M059J (cell line): ENCODE results near the gene EXD3. TPM values are rescaled to one million over a fixed set of nuclear protein-coding genes. Genes with fewer than 3 reads are reported as not detected.
A peak's percentile ranks its signal among the peaks of the same experiment; 100 is the strongest.

Experiments
- DNase-seq: peaks from one replicate; pipeline ENCODE4 v3.0.0-alpha.2; 2012; ENCODE audit warnings: low read depth
- total RNA-seq: library from RNA; depleted of rRNA; stranded (reverse); fragments of >200 nt; shearing (Covaris generic); gene quantifications from 2 replicates; pipeline ENCODE4 v1.2.3, GENCODE V29; 2014

Gene EXD3
- total RNA-seq, 1 experiment from 2014 or later: 2.7 TPM

DNA sequence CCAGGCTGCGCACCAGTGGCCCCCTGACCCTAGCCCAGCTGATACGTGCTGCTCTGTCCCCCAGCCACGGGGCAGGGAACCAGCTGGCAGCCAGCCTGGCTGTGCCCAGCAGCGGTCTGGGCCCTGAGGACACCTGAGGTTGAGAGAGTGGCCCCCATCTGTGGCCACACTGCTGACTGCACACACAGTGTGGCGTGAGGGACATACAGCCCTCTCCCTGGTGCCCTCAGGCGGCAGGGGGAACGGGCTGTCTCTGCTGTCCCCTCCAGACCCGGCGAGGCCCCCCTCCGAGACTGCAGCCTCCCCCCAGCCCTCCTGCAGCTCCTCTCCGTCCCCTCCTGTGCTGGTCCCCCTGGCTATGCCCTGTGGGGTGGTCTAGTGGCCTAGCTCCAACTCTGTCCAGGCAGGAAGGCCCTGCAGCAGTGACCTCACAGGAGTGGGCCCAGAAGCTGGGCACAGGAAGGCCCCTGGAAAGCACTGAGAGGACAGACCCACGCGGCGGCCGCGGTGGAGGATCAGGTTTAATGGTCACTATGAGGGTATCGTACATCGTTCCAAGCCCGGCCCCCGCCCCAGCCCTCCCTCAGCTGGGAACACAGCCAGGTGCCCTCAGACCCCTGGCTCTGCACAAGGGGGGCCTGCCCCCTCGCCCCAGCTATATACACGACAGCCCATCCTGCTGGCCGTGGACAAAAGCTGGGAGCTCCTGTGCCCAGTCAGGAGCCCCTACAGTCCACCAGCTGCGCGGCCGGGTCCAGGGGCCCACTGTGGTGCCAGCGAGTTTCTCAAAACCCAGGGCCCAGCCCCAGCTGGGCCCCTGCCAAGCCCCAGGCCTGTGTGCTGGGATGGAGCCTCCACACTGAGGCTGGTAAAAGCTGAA is 25.0 kb upstream of the EXD3 start:
- DNase-seq: no peak

DNA sequence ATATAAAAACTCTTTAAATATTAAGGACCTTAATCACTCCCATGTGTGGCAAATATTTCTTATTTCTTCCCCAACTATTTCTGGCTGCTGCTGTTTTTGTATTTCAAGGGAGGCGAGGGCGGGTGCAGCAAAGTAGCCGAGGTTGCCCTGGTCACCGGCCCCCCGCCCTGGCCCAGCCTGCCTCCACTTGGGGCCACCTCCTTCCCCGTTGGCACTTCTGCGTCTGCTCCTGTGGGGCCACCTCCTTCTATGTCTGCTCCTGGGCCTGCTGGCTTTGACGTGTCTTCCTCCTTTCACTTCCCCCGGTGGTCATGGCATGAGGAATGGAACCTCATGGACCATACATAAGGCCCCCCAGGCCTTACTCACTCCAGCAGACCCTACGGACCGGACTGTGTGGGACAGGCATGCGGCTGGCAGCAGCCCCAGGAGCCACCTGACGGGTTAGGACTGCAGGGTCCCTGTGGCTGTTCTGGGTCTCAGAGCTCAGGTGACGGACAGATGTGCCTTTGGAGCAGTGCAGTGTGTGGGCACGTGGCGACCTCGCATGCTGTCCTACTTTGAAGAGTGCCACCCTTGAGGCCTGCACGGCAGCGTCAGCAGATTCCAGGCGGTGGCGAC is 24.0 kb upstream of the EXD3 start:
- DNase-seq: no peak

DNA sequence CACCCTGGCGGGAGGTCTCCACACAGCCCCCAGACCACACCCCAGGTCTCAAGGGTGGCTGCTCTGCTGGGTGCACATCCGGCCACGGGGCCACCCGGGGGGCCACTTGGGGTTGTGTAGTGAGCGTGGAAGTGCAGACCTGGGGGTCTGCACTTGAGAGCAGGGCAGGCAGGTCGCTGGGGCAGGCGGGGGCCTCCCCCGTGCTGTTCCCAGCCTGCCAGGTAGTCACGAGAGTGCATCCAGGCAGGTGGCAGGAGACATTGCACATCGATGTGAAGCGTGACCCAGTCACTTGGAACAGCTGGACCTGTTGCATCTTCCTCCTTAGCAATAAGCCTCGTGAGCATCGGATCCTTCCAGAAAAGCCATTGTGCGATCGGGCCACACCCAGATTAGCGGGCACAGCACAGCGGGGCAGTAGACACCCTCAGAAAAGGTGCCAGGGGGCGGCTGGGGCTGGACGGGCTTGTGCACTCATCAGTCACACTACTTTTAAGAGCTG is 23.0 kb upstream of the EXD3 start:
- DNase-seq: no peak

DNA sequence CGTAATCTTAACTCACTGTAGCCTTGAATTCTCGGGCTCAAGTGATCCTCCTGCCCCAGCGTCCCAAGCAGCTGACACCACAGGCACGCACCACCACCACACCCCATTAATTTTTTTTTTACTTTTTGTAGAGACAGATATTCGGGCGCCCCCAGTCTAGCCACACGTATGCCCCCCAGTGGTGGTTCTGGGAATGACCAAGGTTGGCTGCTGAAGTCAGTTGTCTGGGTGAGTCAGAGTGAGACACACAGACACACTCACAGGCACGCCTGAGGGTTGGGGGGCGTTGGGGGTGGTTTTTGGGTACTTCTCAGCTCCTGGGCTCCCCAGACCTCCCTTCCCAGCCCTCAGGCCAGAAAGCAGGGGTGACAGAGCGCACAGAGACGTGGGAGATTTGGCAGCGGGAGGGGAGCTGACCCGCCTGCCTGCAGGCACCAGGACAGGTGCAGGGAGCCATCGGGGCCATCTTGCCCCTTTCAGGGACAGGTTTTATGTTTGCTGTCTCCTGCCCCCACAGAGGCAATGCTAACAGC is 22.4 kb upstream of the EXD3 start:
- peak; percentile 82 for DNase-seq

DNA sequence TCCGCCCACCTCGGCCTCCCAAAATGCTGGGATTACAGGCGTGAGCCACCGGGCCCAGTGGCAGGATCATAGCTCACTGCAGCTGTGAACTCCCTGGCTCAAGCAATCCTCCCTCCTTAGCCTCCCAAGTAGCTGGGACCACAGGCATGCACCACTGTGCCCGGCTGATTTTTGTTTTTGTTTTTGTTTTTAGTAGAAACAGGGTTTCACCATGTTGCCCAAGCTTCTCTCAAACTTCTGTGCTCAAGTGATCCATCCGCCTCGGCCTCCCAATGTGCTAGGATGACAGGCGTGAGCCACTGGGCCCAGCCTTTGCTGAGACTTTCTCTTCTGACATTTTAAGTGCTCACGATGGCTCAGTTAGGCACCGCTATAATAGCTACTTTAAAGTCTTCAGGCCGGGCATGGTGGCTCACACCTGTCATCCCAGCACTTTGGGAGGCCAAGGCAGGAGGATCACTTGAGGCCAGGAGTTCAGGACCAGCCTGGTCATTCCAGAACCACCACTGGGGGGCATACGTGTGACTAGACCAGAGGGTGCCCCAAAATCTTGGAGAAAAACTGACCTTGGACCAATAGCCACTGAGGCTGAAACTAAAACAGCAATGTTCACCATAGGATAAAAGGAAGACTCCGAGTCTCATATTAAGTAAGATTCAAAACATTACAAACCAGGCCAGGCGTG is 21.3 kb upstream of the EXD3 start:
- no peak for DNase-seq

DNA sequence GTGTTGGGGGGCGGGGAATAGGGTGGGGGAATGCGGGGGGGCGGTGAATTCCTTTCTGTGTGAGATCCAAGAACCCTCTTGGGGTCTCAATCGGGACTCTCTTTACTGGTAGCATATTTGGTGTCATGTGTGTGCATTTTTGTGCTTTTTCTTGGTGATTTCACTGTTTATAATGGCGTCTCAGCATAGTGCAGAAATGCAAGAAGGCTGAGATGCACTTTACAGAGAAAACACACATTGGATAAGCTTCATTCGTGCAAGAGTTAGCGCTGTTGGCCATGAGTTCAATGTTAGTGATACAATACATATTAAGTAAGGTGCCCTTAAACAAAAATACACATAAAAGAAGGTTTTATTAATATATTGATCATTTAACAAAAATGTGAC is 19.0 kb upstream of the EXD3 start:
- no peak for DNase-seq

DNA sequence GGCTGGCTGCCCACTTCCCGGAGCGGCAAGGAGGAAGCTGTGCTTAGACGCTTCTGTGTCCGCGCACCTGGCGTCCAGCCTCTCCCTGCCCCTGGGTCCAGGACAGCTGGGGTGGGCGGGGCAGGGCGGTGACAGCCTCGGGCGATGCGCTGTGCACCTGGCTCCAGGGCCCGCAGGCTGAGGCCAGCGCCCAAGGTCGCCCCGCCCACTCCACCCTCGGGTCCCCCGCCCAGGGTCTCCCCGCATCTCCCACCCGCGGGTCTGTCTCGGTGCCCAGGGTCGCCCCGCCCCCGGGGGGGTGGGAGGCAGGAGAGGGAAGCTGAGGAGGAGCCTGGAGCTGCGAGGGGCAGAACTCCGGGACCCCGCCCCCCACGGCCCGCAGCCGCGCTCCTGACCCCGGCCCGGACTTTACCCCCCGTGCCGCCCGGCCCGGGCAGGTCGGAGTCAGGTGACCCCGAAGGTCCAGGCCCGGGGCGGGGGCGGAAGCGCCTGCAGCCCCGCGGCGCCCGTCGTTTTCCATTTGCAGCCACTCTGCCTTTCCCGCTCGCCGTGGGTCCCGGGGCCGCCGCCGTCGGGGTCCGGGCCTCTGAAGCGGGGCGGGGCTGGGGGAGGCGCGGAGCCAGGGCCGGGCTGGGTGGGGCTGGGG is 18.4 kb upstream of the EXD3 start, which contains the start of gene ENTPD8:
ENTPD8 (minus strand) TSS at position 69 of the 646 bp plus-strand sequence. CDS start 3,072 bp downstream, outside the sequence.
- DNase-seq: peak; percentile 40

DNA sequence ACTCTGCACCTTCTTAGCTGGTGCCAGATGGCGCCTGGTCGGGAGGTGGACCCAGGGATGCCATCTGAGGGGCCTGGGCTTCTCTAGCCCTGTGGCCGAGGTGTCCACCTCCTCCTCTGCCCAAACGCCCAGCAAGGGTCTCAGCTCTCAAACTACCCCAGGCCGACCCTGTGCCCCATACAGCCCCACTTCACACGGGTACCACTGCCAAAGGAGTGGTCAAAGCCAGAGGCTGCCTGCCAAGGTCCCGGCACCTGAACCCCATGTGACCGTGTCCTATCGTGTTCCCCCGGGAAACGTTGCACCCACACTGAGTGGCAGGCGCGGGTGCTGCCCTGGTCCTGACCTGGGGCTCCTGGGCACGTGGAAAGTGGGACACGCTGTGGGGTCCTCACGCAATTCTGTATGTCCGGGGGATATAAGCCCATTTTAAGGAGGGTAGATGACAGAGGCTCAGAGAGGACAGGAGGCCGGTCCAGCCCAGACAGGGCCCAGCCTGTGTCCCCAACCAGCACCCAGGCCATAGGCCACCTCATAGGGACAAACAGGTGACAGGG is 16.3 kb upstream of the EXD3 start:
- no peak for DNase-seq

DNA sequence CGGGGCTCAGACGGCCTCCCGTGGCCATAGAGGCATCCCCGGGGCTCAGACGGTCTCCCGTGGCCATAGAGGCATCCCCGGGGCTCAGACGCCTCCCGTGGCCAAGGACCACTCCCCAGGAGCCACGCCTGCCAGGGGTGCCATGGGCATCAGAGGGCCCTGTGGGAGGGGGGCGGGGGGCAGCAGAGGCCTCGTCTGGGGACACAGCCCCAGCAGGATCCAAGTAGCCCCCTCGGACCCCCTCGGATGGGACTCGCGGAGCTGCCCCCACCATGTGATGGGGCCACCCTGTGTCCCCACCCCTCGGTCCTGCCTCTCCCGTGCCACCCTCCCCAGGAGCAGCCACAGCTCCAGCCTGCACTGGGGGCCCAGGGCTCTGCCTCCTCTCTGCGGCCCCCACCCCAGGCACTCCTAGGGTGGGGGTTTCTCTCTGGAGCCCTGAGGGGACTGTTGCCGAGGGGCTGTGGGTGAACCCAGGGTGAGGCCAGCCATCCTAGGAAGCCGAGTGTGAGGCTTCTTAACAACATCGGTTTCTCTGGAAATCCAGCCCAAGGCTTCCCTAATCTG is 15.7 kb upstream of the EXD3 start:
- no peak for DNase-seq

DNA sequence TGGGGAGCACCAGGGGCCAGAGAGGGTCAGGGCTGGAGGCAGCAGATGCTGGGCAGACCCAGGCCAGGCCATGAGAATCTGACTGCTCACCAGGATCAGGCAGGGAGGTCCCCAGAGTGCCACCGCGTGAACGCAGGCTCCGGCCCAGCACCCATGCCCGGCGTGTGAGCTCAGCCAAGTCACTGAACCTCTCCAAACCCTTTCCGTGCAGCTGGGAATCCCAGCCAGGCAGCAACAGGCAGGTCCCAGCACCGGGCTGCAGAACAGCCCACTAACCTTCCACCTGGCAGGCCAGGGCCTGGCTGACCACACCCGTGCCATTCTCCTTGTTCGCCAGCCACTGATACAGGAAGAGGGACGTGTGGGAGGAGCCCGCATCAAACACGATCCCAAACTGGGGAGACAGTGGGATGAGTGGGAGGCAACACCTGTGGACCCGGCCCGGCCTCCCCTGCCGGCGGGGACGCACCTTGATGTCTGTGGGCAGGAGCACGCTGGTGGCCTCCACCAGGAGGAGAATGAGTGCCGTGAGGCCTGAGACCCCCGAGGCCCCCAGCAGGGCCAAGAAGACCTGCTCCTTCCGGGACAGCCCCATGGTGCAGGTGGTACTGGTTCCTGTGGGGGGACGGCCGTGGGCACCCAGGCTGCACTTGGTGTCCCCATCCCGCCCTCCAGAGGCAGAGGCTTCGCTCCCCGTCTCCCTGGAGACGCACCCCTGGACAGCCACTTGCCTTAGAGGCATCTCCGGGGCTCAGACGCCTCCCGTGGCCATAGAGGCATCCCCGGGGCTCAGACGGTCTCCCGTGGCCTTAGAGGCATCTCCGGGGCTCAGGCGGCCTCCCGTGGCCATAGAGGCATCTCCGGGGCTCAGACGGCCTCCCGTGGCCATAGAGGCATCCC is 15.0 kb upstream of the EXD3 start:
- no peak for DNase-seq

DNA sequence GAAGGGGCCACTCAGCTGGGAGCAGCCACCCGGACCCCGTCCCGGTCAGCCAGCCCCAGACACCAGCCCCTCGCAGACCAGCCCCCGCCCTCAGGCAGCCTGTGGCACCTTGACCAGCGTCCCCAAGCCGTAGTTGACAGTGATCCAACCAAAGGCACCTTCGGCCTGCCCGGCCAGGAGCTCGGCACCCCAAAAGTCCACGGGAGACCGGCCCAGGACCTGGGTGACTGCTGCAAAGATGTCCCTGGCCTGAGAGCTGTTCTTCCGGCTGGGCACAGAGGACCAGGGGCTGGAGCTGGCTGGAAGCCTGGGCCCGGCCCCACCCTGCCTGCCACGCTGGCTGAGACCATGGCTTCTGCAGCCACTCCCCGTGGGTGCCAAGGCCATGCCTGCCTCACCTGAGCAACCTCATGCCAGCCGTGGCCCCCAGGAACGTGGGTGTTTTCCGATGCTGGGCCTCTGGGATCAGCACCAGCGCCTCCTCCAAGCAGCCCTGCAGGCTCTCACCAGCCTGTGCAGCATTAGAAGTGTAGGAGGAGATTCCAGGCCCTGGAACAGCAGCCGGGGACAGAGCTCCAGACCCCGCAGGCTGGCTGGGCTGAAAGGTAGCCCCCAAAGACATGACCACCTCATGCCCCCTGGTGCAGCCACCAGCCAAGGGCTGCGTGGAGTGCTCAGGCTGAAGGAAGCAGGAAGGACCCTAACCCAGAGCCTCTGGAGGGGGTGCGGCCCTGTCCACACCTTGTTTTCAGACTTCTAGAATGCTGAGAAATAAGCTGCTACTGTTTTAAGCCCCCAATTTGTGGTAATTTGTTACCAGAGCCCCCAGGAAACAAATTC is 14.0 kb upstream of the EXD3 start:
- DNase-seq: no peak

DNA sequence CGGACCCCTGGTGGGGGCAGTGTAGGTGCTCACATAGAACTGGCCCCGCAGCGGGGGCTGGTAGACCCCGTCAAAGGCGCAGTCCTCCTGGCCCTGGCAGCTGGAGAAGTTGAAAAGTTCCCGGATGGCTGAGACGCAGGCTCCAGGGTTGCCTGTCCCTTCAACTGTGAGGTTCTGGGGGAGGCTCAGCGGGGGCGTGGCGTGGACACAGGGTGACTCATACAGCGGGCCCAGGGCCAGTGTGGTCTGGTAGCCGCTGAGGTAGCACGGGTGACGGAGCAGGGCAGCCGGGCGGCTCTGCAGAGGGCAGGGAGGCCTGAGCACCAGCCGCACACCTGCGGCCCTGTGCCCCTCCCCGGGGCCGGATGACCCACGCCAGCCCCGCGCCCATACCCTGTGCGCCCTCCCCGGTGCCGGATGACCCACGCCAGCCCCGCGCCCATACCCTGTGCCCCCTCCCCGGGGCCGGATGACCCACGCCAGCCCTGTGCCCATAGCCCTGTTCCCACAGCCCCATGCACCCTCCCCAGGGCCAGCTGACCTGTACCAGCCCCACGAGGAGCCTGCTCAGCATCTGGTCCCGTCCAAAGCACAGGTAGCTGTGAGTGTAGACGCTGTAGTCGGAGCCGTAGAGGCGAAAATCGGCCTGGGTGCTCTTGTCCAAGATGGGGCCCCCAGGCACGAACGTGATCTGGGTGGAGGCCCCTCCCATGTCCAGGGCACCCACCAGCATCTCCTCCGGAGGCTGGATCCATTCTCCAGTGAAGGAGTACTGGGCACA is 13.2 kb upstream of the EXD3 start:
- DNase-seq: peak; percentile 94

DNA sequence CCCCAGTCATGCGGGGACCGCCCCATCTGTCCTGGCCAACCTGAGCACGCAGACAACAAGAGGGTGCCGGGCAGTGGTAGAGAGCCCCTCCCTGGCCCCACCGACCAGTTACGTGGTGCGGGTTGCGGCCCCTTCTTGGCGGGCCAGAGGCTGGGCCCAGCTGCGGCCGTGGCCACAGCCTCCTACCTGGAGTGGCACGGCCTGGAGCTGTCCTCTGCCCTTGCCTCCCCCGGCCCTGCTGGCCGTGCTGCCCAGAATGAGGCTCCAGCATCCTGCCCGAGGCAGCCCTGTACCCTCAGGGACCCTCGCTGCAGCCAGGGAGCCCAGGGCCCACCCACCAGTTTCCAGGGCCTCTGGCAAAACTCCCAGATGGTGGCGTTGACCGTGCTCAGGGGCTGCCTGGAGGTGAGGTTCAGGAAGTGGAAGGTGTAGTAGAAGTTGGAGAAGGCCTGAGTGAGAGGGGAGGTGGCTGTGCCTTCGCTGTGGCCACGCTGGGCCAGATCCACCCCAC is 12.5 kb upstream of the EXD3 start:
- DNase-seq: no peak

DNA sequence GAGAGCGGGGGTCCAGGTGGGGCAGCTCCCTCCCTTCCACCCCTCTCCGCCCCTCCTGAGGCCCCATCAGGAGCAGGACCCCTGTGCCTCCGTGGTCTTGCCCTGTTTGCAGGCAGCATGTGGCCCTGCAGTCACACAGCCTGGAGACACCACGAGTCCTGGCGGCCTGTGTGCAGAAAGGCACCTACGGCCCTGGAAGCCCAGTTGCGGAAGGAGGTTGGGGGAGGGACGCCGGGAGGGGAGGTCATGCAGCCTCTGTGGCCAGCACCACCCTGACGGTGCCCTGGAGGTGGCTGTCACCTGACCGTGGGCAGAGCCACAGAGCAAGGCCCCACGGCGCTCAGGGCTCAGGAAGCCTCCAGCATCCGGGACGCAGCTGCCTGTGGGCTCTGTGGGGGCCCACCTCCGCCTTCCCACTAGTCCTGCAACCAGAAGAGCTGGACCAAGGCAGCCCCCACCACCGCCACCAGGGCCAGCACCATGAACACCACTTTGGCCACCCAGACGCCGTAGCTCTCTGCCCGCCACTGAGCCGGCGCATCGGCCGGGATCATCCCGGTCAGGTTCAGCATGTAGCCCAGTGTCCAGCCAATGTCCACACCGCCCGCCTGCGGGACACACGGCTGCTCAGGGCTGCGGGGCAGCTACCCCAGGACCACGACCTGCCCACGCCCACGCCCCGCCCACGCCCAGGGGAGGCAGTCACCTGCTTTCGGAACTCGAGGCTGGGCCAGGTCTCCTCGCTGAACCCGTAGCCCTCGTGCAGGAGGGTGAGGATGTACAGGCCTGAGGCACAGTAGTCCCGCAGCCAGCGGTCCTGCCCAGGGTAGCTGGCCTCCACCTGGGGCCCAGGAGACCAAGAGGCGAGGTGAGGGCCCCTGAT is 11.8 kb upstream of the EXD3 start:
- DNase-seq: no peak

DNA sequence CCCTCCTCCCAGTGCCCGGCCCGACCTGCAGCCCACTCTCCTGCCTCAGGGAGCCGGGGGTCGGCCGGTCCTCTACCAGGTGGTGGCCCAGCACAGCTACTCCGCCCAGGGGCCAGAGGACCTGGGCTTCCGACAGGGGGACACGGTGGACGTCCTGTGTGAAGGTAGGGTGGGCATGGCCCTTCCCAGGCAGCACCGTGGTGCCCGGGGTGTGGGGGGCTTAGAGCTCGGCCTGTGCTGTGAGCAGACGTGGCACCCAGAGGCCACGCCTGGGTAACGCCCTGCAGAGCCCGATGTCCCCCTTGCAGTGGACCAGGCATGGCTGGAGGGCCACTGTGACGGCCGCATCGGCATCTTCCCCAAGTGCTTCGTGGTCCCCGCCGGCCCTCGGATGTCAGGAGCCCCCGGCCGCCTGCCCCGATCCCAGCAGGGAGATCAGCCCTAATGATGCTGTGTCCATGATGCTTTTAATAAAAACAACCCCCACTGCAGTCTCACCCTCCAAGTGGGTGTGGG is 11.0 kb upstream of the EXD3 start:
- no peak for DNase-seq

DNA sequence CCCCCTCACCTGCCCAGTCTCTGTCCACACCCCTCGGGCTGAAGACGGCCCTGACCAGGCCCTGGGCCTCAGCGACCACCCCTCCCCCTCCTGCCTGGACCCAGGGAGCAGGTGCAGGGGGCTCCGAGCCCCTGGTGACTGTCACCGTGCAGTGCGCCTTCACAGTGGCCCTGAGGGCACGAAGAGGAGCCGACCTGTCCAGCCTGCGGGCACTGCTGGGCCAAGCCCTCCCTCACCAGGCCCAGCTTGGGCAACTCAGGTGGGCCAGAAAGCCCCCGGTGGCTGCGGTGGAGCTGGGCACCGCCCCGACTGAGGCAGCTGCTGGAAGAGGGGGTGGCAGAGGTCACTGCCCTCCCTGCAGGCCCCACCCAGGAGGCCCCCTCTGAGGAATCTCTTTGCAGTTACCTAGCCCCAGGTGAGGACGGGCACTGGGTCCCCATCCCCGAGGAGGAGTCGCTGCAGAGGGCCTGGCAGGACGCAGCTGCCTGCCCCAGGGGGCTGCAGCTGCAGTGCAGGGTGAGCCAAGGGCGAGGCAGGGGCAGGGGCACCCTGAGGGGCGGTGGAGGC is 10.5 kb upstream of the EXD3 start:
- DNase-seq: no peak
